NCI-H2107 (cell line): ENCODE data around the gene SLX9.
"Not testable (repeated sequence)": the region's sequence is repeated elsewhere in the genome, so short reads cannot be mapped to it uniquely, and the experiment has no call there.

ENCODE experiments used
- DNase-seq: peaks from one replicate; lab custom pipeline; 2025; lab: John Stamatoyannopoulos, UW

Gene SLX9

DNA sequence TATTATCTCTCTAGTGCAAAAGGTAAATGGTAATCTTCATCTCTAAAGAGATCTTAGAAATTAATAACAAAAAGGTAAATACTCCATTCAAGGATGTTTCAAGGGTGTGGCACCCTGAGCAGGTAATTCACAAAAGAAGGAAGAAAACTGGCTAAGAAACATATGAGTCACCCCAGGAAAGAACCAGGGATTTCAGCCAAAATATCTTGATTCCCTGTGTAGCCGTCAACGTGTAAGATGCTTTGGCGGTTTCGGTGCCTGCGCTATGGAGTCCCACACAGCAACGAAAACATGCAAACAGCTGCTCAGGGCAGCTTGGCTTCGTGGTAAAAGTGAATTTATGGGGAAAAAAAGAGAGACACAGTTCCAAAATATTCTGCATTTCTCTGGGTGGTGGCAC lies 22.9 kb upstream of the SLX9 start:
- no peak for DNase-seq

- DNase-seq = no peak
Measured at GRCh38 chr21:44917446-44918106, 22.3 kb upstream of the SLX9 start.

DNA sequence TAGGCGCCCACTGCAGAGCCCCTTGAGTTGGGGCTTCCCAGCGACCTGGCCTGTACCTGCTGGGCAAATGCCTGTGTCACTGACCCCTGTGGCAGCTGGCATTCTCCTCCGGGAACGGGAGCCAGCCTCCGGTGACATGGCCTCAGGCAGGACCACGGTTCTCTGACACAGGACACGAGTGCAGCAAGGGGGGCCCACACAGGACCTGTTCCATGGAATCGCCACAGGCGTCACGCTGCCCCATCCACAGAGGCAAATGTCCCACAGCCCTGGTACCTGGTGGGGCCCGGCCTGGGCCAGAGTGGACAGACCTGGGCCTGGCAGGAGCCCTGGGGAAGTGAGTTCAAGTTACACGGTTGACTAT lies 21.7 kb upstream of the SLX9 start:
- DNase-seq = no peak

DNA sequence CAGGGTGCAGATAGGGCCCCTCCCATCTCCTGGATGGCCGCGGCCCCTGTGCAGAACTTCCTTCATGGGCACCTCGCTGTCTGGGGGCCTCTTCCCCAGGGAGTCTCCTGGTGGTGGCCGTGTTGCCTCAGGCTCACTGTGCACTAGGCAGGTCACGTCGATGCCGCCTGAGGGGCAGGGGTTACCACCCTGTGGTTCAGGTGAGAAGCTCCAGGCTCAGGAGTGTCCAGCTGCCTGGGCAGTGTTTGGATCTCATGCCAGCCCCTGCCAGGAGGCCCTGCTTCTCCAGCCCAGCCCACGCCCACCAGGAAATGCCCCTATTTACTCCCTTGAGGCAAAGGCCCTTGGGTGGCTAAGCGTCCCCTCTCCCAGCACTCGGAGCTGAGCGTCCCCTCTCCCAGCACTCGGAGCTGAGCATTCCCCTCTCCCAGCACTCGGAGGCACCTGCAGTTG lies 21.2 kb upstream of the SLX9 start:
- DNase-seq = no peak

GRCh38 chr21:44919111-44919912 lies 20.5 kb upstream of the SLX9 start:
- no peak for DNase-seq

DNA sequence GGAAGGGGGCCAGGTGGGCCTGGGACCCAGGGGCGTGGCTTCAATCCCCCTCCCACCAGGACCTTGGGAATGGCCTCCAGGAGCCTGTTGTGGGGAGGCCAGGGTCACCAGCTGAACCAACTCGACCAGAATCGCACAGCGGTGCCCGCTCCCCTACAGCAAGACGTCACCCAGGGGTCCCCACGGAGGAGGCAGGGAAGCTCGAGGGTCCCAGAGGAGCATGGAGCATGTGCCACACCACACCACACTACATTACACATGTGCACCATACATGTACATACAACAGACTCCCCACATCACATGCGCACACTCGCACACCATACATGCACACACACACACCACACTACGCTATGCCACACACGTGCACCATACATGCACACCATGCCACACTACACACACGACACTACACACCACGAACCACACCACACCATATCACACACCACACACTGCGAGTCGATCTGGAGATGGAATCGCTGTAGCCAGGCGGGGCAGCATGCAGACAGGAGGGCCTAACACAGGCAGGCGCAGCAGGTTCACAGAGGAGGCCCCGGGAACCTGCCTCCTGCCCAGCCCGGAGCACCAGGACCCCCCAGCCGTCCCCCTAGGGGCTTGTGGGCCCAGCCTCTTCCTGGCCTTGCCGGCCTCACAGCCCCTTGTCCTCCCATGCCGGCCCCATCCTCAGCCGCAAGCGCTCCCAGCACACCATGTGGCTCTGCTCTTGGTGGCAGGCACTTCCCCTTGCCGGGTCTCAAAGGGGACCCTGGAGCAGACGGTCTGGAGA lies 19.7 kb upstream of the SLX9 start:
- no peak for DNase-seq

DNA sequence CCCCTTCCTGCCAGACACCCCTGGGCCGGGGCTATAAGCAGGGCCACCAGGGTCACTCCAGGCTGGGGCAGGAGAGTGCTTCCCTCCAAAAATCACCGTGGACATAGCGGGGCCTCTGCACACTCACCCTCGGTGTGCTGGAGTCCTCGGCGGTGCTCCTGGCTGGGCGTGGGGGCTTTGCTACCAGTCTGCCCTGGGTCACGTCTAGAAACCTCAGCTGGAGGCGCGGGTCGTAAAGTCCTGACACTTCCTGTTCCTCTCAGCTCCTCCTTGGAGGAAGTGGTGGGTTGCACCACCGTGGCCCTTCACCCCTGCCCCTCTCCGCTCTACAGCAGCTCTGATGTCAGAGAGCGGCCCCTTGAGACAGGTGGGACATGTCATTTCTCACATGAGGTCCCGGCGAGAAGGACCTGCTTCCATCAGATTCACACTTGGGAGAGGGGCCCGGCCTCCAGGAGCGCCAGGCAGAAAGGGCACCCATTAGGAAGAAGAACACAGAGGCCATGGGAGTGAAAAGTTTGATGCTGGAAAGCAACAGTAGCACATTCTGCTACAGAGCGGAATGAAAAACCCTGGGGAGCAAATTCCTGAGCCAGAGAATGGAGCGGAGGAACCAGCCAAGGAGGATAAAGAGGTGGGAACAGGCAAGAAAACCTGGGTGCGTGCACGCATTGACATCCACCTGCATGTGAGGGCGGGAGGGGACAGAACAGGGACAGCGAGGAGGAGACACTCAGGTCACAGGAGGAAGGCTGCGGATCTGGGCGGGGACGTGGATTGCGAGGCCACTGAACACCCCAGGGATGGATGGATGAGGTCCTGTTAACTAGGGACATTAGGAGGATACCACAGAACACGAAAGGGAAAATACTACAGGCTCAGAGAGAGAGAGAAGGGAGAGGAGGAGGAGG lies 18.9 kb upstream of the SLX9 start, which contains the start of gene ITGB2:
Gene ITGB2, minus strand, starts transcription at position 206 of the 911 bp plus-strand sequence. CDS start 10,117 bp downstream, outside the sequence.
- no peak for DNase-seq

DNA sequence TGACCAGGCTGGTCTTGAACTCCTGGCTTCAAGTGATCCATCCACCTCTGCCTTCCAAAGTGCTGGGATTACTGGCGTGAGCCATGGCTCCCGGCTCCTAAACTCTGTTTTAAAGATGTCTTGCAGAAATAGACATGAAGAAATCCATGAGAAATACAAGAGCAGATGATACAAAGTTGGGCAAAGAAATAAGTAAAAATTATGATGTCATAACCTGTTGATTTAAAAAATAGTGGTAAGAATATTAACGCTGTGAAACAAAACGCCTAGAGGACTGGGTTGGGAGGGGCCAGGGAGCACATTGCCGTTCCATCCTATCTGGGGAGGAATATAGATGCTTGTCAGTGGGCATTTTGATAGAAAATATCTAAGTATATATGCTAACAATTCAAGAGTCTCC lies 17.9 kb upstream of the SLX9 start:
- no peak for DNase-seq

DNA sequence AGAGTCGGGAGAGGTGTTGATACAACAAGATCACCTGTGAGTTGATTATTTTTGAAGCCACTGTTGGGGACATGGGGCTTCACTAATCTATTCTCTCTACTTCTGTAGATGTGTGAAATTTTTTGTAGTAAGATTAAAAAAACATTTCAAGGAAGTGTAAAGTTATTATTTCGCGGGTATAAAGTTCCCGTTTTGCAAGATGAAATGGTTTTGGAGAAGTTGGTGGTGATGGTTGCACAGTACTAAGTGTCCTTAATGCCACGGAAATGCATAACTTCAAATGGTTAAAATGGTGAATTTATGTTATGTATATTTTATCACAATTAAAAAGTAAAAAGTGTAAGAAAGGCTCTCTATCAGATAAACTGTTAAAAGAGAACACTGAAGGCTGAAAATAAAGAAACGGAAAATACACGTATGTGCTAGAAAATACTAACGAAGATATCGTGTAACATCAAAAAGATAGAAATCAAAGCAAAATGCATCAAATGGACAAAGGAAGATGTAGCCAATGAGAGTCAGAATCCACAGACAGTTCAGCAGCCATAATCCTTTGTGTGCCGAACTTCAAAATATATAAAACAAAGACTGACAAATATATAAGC lies 16.2 kb upstream of the SLX9 start:
- DNase-seq = no peak

GRCh38 chr21:44924606-44925377 lies 15.0 kb upstream of the SLX9 start:
- no peak for DNase-seq

GRCh38 chr21:44925378-44925755 lies 14.5 kb upstream of the SLX9 start:
- DNase-seq = no peak

- no peak for DNase-seq
Measured at GRCh38 chr21:44926331-44927101, 13.3 kb upstream of the SLX9 start.

DNA sequence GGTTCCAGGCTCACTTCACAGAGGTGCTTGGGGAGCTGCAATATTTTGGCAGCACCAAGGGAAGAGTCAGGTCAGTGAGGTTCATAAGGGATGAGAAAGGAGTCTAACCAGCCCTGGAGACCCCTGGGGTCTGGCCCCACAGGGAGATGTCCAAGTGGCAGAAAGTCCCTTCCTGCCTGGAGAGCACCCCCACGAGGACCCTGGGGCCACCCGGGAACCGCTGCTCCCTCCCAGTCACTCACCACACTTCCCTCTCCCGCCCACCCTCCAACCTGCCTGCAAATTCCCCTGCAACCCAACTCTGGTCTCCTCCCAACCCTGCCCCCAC lies 12.6 kb upstream of the SLX9 start:
- DNase-seq = no peak

- DNase-seq = no peak
Measured at GRCh38 chr21:44927587-44928461, 12.0 kb upstream of the SLX9 start.

GRCh38 chr21:44928500-44929241 lies 11.2 kb upstream of the SLX9 start:
- DNase-seq = not testable (repeated sequence)

DNA sequence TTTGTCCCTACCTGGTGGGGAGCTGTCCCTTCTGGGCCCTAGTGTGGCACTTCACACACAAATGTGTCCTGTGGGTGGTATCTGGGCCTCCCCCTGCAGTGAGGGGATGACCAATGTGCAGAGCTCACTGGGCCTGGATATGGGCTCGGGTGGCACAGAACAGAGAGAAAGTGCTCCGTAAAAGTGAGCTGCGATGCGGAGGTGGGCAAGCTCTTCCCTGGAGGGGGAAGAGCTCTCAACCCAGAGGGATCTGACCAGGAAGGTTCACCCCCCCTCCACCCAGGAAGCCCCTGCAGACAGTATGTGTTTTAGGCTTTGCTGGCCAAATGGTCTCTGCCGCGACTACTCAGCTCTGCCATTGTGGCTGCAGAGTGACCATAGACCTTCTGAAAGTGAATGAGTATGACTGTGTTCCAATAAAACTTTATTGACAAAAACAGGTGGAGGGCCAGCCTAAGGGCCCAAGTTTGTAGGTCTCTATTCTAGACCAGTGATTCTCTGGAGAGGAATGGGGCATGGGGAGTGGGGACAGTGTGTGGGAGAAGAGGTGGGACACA lies 10.5 kb upstream of the SLX9 start:
- DNase-seq = no peak

DNA sequence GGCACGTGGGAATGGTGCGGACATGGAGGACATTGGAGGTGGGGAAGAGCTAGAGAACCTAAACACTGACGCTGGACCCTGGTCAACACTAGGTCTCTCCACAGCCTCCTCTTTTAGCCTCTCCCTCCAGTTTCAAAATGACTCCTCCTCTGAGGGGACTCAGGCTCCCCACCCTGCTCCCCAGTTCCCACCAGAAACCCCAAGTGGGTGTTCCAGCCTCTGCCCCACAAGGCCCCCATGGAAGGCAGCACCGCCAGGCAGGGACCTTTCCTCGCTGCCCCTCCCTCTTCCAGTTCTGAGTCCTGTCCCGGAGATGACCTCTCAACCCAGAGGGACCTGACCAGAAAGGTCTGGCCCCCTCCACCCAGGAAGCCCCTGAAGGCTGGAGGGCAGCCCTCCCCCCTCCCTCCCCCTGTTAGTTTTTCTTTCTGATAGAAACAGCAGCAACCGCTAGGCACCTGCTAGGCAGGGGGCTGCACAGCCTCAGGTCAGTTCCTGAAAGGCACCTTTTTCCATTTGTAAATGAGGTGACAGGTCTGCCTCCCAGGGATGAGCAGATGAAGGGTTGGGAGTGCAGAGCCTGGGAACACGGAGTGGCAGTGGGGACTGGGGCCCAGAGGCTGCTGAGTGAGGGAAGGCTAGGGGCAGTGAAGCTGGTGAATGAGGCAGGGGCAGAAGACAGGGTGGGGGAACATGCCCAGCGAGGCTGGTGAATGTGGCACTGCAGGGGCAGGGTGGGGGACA lies 9.9 kb upstream of the SLX9 start:
- no peak for DNase-seq
